ENCODE measurements around the gene GALNT9.
"Not testable (repeated sequence)": the region's sequence is repeated elsewhere in the genome, so short reads cannot be mapped to it uniquely, and the experiment has no call there.

Gene GALNT9

DNA sequence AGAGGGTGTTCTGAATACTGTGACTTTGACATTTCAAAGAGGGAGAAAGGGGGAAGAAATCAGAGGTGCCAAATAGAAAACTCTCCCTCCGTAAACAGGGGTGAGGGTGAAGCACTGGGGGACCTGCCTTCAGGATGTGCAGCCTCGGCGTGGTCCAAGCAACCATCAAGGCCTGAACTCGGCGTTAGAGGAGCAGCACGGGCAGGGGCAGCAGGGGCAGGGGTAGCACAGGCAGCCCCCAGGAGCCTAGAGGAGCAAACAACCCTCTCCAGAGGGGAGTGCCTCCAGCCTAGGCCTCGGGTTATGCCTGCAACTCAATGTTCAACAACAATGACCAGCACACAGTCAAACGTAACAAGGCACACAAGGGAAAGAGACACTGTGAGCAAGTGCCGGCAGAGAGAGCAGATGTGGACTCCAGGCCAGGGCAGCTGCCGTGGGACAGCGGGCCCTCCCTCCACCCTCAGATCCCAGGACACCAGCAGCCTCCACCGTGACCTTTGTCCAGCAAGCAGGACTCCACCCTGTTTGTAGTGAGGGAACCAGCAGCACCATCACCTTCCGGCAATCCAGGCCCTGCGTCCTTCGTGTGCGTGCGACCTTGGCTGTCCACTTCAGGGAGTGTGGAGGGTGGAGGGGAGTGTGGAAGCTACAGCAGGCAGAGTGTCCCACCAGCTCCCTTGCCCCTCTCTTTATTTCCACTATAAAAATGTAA lies 18.0 kb downstream of the GALNT9 start:
- no peak for DNase-seq

DNA sequence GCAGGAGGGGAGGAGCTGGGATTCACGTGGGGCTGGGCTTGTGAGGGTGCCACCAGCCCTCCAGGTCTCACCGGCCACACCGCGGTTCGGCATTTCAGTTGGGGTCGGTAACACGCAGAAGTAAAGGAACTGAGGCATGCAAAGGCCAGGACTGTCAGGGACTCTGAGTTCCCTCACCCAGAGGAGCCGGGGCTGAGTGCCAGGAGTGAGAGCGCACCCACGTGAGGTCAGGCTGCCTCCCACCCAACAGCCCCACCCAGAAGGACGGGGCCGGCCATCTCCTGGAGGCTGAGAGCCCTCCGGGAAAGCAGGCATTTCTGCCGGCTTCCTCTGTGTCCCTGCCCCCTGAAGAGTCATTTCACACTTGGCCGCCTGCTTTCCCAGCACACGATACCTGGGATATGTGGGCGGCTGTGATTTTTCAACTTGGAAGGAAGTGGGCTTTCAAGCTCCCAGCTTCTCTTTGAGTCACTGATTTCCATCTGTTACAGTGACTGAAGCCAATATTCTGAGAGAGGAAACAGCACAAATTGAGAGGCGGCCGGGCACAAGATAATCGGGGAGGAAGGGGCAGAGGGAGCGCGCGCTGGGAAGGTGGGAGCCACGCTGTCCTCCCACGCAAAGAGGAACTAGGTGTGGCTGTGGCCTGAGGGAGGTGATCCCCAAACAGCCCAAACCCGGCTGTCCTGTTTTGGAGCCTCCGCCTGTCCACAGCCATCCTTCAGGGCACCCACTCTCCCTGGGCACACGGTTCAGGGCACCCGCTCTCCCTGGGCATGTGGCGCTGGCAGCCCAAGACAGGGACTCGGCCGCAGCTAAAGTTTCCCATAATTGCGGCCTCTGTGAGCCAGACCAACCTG lies 19.0 kb downstream of the GALNT9 start:
- DNase-seq: no peak

GRCh38 chr12:132309596-132310086 lies 19.7 kb downstream of the GALNT9 start:
- DNase-seq: no peak

GRCh38 chr12:132308853-132309595 lies 20.4 kb downstream of the GALNT9 start:
- DNase-seq: no peak

GRCh38 chr12:132307976-132308852 lies 21.2 kb downstream of the GALNT9 start:
- no peak for DNase-seq

DNA sequence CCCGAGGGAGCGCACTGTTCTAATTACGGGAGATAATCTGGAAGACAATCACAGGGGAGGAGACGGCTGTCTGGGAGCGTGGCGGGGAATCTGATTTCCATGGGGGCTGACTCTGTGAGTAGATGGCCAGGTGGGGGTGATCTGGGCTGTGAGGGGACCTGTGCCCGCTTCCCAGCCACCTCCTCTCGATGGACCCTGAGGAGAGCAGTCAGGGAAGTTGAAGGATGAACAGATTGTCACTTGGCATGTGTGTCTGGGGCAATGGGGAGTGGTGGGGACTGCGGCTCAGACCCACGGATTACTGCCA lies 22.6 kb downstream of the GALNT9 start:
- DNase-seq: no peak

DNA sequence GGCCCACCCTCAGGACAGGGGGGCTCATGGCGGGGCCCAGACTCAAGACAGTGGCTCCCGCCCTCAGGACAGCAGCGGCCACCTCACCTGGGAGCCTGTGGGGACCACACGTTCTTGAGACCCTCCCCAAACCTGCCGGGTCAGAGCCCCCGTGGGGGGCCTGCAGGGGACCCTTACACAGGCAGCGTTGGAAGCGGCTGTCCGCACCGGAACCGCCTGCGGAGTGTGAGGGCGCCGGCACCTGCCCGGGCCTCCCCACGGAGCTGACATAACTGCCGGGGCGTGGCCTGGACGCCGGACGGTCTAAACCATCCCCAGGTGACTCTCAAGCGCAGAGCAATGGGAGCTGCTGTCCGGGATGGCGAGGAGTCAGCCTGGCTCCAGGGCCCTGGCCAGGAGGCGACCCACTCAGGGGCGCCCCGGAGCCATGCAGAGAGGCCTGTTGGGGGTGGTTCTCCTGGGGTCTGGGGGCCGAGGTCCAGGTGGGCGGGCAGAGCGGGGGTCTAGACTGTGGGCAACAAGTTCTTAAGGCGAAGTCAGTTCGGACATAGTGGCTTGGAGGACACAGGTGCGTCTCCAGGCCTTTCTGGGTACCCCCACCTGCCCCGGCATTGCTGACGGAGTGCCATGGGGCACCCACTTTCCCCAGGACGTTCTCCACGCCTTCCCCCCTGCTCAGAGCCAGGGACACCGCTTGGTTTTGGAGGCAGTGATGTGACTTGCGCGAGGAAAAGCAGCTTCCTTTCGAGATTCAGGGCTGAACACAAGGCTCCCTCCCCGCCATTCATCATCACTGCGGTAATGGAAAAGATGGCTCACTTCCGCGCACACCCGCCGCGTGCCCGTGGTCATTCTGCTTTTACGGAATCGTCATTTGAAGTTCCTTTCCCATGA lies 23.2 kb downstream of the GALNT9 start:
- no peak for DNase-seq

GRCh38 chr12:132305560-132305966 lies 23.8 kb downstream of the GALNT9 start:
- DNase-seq: no peak

DNA sequence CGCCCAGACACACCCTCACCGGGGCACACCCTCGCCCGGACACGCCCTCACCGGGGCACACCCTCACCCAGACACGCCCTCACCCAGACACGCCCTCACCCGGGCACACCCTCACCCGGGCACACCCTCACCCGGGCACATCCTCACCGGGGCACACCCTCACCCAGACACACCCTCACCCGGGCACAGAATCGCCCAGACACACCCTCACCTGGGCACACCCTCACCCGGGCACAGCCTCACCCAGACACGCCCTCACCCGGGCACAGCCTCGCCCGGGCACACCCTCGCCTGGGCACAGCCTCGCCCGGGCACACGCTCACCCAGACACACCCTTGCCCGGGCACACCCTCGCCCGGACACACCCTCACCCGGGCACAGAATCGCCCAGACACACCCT lies 24.5 kb downstream of the GALNT9 start:
- not testable (repeated sequence) for DNase-seq

- not testable (repeated sequence) for DNase-seq
Measured at GRCh38 chr12:132303853-132304373, 25.5 kb downstream of the GALNT9 start.

DNA sequence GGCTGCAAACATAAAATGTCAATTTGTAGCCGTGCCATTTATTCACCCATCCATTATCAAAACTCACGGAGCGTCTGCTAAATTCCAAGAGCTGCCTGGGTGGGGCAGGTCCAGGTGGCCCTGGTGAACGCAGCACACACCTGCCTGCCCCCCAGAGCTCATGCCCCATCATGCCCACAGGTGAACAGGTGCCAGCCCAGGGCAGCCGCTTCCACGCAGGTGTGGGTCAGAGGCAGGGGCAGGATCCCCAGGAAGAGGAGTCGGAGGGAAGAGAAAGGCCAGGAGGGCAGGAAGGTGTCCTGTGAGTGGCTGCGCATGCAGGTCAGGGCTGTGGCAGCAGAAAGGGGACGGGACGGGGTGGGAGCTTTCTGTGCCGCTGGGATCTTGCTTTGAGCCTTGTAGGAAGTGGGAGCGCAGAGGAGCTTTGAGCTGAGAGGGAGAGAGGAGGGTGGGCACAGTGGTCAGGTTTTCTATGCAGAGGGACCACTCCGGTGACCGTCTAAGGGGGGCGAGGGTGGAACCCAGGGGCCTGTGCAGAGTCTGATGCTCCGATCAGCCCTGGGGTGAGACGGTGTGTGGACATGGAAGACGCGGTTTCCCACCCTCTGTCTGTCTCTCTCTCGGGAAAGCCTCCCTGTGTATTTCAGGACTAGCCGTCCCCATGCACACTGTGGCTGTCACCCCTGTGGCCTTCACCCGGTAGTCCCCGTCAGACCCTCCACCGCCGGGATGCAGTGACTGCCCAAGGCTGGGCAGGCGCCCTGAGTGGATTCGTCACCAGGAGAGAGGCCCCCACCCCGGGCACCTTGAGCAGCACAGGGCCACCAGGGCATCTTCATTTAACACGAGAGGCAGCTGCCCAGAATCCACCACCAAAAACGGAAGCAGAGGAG lies 26.7 kb downstream of the GALNT9 start:
- DNase-seq: peak; percentile 49

DNA sequence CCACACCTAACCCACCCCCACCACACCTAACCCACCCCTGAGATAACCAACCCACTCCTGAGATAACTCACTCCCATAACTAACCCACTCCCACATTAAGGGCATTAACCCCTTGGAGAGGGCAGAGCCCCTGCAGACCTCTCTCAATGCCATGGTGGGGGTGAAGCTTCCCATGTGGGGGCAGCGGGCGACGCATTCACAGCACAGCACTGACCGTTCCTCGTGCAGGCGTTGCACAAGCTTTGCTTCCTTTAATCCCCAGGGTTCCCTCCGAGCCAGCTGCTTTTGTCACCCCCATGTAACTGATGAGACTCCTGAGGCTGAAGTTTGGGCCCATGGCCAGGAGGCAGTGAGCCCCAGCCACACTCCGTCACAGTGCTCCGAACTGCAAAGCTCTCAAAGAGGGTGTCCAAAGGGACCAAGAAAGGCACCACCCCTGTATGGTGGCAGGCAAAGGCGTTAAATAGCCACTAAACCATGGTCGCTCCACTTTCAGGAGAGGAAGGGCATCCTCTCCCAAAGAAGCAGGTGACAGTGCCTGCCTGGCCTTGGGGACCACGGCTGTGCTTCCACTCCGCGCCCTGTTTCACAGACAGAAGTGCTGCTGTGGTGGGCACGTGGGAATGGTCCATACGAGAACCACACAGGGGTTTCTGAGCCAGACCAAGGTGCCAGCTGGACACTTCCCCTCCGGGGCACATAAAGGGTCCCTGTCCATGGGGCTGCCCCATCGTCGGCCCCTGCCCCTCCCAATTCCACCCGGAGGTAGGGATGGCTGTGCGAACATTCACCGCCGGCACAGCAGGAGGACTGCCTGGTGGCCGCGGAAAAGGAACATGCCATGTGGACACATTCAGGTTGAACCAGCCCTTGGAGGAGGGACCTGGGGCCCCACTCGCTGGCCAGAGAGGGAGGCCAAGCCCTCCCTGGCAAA lies 28.3 kb downstream of the GALNT9 start:
- DNase-seq: no peak

GRCh38 chr12:132296063-132296462 lies 33.3 kb downstream of the GALNT9 start:
- no peak for DNase-seq

DNA sequence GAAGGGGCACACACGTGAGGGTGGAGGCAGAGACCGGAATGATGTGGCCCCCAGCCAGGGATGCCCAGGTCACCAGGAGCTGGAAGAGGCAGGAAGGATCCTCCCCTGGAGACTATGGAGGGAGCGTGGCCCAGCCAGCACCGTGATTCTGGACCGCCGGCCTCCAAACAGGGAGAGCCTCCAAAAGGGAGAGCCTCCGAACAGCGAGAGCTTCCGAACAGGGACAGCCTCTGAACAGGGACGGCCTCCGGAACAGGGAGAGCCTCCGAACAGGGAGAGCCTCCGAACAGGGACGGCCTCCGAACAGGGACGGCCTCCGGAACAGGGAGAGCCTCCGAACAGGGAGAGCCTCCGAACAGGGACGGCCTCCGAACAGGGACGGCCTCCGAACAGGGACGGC lies 33.8 kb downstream of the GALNT9 start:
- DNase-seq: not testable (repeated sequence)

DNA sequence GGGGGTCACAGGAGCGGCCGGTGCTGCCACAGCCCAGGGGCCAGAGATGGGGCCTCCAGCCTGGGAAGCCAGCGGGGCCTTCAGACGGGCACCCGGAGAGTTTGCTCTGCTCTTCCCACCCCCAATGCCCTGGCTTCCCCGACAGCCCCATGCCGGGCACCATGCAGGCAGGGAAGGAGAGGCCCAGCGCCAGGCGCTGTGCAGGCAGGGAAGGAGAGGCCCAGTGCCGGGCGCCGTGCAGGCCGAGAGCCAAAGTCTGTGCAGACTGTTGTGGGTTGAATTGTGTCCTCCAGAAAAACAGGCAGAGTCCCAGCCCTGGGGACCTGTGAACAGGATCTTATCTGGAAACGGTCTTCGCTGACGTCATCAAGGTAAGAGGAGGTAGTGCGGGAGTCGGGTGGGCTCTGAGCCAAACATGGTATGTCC lies 34.3 kb downstream of the GALNT9 start:
- DNase-seq: no peak

DNA sequence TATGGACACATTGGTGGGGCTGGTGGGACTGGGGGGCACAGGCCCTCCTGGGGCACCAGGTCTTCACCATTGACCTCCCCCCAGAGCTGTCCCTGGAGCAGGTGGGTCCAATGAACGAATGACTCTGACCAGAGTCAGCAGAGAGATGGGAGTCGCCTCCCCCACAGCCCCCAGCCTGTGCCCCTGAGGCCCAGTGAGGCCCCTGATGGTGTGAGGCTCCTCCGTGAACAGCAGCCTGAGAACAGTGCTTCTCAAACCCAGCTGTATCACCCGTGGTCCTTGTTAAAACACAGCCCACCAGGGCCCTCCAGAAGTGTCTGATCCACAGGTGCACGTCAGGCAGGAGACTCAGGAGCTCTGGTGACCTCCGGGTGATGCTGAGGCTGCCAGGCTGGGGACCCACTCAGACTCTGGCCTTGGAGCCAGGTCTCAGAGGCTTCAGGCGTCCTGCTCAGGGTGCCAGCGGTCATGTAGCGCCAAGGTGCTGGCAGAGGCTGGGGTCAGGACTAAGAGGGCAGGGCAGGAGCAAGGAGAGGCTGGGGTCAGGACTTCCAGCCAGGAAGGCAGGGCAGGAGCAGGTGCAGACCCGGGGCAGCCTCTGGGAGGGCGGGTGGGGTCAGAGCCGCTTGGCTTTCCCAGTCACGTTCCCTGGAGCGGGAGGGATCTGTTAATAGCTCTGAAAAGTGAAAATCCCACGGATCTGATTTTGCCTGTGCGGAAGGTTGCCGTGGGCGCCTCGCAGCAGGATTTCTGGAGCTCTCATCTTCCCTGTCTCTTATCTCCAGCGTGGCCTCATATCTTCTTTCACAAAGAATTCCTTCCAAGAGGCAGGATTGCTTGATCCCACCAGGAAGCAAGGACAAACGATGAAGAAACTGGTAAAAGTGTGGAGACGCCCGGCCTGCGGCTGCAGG lies 35.0 kb downstream of the GALNT9 start:
- DNase-seq: no peak
